ENCODE results near the gene JPH3.

- TF ChIP-seq GATA2 (IDR thresholded peaks at IDR 0.05; ENCODE audit: low read depth, low read length) = no peak
- TF ChIP-seq GATA3 (IDR thresholded peaks at IDR 0.05; ENCODE audit: low read depth, low read length) = no peak
These were observed 139.6 kb downstream of the JPH3 start for GRCh38 chr16:87741700-87742415.

Measured in SH-SY5Y (cell line).